GM19240 (cell line): ENCODE results near the gene RAVER1.

Experiments used
- DNase-seq: peaks from one replicate; pipeline ENCODE4 v3.0.0; 2011; ENCODE audit warnings: low spot score; ENCODE audit not compliant: insufficient read length

Gene RAVER1

GRCh38 chr19:10270180-10270615 lies 63.1 kb downstream of the RAVER1 start:
- no peak for DNase-seq

DNA sequence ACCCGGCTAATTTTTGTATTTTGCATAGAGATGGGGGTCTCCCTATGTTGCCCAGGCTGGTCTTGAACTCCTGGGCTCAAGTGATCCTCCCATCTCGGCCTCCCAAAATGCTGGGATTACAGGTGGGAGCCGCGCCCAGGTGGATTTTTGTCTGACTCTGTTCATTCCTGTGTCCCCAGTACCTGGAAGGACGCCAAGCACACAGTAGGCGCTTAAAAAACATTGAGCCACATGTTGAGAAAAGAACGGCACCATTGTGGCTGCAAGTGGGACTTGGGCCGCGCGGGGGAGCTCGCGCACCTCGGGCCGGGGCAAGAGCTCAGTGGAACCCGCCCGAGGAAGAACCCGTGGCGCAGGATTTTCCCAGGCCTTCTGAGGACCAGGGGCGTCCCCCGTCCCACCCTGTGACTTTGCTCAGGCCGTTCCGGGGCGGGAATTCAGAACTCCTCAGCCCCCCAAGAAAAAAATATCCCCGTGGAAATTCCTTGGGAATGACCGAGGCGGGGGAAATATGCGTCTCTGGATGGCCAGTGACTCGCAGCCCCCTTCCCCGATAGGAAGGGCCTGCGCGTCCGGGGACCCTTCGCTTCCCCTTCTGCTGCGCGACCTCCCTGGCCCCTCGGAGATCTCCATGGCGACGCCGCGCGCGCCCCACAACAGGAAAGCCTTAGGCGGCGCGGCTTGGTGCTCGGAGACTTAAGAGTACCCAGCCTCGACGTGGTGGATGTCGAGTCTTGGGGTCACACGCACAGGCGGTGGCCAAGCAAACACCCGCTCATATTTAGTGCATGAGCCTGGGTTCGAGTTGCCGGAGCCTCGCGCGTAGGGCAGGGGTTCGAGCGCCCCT lies 63.8 kb downstream of the RAVER1 start:
- DNase-seq: no peak

DNA sequence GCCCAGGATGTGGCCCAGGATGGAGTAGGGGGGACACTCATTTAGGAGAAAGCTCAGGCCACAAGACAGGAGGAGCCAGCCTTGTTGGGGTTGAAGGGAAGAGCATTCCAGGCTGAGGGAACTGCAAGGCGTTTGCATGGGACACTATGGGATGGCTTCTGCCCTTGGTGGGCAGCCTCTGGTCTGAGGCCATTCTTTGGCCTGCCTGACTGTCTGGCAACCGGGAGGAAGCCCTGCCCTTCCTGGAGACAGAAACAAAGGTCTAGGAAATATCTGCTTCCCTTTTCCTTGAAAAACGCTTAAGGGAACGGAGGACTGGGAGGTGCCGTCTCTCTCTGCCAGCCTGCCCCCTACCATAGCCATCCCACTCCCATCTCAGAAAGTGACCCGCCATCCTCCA lies 65.3 kb downstream of the RAVER1 start:
- no peak for DNase-seq

GRCh38 chr19:10266706-10267105 lies 66.6 kb downstream of the RAVER1 start:
- no peak for DNase-seq
